Measurements from ENCODE around the gene GAA.

DNA sequence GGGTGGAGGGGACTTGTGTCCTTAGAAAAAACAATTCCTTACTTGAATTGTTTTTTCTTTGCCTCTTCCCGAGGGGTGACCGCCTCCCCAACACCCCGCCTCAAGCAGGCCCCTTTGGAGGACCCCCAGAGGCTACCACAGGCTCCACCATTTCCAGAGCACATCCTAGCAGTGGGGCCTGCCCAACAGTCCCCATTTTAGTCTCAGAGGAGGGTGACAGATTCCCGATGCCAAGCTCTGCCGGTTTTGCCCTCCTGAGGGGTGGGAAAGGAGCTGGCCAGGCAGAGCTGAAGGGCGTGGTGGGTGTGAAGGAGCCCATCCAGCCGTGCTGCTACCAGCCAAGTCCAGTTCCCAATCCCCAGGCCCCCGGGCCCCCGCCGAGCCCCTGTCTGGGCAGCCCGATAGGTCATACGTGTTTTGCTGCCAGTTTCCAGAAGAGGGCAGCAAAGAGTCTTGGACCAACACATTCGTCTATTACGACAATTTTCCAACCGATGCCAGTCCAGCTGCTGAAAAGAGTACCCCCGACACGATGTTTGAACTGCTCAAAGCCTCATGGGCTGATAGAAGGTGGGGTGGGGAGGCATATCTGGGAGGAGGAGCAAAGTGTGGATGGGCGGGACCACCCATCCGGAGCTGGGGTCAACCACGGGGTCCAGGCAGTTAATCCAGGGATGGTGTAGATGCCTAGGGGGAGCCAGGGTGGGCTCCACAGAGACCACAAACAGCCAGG lies 18.8 kb upstream of the GAA start:
- TF ChIP-seq PAX8 (CRISPR knock-in tag; IDR thresholded peaks at IDR 0.05; ENCODE audit: borderline replicate concordance) (no peak), JDP2 (CRISPR knock-in tag; IDR thresholded peaks at IDR 0.05; ENCODE audit: borderline replicate concordance) (no peak), ZNF232 (CRISPR knock-in tag; IDR thresholded peaks at IDR 0.05; ENCODE audit: borderline replicate concordance) (no peak), GTF2F1 (IDR thresholded peaks at IDR 0.05; ENCODE audit: low read length) (no peak), ZNF101 (CRISPR knock-in tag; IDR thresholded peaks at IDR 0.05; ENCODE audit: borderline replicate concordance, low read depth) (no peak), HIVEP1 (CRISPR knock-in tag; IDR thresholded peaks at IDR 0.05) (no peak), NR2C2 (CRISPR knock-in tag; IDR thresholded peaks at IDR 0.05; ENCODE audit: borderline replicate concordance) (no peak), RFX1 (IDR thresholded peaks at IDR 0.05) (no peak), ARNT (IDR thresholded peaks at IDR 0.05) (no peak), ZNF234 (CRISPR knock-in tag; conservative IDR thresholded peaks at IDR 0.05) (no peak)
- TF ChIP-seq, protein P1, sequence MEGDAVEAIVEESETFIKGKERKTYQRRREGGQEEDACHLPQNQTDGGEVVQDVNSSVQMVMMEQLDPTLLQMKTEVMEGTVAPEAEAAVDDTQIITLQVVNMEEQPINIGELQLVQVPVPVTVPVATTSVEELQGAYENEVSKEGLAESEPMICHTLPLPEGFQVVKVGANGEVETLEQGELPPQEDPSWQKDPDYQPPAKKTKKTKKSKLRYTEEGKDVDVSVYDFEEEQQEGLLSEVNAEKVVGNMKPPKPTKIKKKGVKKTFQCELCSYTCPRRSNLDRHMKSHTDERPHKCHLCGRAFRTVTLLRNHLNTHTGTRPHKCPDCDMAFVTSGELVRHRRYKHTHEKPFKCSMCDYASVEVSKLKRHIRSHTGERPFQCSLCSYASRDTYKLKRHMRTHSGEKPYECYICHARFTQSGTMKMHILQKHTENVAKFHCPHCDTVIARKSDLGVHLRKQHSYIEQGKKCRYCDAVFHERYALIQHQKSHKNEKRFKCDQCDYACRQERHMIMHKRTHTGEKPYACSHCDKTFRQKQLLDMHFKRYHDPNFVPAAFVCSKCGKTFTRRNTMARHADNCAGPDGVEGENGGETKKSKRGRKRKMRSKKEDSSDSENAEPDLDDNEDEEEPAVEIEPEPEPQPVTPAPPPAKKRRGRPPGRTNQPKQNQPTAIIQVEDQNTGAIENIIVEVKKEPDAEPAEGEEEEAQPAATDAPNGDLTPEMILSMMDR (CRISPR knock-in tag; IDR thresholded peaks at IDR 0.05): peak; percentile 89
- TF ChIP-seq, protein P2, sequence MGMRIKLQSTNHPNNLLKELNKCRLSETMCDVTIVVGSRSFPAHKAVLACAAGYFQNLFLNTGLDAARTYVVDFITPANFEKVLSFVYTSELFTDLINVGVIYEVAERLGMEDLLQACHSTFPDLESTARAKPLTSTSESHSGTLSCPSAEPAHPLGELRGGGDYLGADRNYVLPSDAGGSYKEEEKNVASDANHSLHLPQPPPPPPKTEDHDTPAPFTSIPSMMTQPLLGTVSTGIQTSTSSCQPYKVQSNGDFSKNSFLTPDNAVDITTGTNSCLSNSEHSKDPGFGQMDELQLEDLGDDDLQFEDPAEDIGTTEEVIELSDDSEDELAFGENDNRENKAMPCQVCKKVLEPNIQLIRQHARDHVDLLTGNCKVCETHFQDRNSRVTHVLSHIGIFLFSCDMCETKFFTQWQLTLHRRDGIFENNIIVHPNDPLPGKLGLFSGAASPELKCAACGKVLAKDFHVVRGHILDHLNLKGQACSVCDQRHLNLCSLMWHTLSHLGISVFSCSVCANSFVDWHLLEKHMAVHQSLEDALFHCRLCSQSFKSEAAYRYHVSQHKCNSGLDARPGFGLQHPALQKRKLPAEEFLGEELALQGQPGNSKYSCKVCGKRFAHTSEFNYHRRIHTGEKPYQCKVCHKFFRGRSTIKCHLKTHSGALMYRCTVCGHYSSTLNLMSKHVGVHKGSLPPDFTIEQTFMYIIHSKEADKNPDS (CRISPR knock-in tag; IDR thresholded peaks at IDR 0.05): no peak

All from HepG2 (cell line).